NCI-H82 treated with DMSO at 0.1 percent for 48 hours (cell line): ENCODE data around the gene PCDHAC2.

ENCODE experiments used
- DNase-seq: peaks from one replicate; lab custom pipeline; 2025; ENCODE audit not compliant: unreplicated experiment; lab: John Stamatoyannopoulos, UW

Gene PCDHAC2, protein sequence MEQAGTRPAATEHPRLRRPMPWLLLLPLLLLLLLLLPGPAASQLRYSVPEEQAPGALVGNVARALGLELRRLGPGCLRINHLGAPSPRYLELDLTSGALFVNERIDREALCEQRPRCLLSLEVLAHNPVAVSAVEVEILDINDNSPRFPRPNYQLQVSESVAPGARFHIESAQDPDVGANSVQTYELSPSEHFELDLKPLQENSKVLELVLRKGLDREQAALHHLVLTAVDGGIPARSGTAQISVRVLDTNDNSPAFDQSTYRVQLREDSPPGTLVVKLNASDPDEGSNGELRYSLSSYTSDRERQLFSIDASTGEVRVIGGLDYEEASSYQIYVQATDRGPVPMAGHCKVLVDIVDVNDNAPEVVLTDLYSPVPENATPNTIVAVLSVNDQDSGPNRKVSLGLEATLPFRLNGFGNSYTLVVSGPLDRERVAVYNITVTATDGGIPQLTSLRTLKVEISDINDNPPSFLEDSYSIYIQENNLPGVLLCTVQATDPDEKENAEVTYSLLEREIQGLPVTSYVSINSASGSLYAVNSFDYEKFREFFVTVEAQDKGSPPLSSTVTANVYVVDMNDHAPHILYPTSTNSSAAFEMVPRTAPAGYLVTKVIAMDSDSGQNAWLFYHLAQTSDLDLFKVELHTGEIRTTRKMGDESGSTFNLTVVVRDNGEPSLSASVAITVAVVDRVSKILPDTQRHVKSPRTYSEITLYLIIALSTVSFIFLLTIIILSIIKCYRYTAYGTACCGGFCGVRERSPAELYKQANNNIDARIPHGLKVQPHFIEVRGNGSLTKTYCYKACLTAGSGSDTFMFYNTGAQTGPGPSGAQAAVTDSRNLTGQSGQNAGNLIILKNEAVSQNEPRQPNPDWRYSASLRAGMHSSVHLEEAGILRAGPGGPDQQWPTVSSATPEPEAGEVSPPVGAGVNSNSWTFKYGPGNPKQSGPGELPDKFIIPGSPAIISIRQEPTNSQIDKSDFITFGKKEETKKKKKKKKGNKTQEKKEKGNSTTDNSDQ

DNA sequence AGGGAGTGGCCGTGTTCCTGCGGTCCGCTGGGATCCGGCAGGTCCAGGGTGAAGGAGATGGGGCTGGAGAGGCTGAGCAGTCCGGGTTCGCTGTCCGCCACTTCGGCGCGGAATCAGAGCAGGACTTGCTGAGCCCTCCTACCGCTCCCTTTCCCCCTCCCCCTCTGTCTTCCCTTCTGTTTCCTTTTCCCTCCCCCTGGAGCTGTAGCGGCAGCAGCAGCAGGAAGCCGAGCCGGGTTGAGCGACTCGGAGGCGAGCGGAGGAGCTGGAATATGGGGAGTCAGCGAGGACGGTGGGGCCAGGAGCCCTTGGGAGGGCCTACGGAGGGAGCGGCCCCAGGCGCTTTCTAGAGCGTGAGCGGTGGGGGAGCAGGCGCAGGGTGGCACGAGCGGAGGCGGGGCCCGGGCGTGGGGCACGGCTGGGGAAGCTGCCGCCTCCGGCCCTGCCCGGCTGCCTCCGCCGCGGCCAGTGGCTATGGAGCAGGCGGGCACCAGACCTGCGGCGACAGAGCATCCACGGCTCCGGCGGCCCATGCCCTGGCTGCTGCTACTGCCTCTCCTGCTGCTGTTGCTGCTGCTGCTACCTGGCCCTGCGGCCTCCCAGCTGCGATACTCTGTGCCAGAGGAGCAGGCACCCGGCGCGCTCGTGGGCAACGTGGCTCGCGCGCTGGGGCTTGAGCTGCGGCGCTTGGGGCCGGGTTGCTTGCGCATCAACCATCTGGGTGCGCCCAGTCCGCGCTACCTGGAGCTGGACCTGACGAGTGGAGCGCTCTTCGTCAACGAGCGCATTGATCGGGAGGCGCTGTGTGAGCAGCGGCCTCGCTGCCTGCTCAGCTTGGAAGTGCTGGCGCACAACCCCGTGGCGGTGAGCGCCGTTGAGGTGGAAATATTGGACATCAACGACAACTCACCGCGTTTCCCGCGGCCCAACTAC lies at the start of gene PCDHAC2:
TSS of gene PCDHAC2 (plus strand) at position 184 of the 933 bp plus-strand sequence. CDS start at position 475, 291 bp downstream.
- DNase-seq = no peak

DNA sequence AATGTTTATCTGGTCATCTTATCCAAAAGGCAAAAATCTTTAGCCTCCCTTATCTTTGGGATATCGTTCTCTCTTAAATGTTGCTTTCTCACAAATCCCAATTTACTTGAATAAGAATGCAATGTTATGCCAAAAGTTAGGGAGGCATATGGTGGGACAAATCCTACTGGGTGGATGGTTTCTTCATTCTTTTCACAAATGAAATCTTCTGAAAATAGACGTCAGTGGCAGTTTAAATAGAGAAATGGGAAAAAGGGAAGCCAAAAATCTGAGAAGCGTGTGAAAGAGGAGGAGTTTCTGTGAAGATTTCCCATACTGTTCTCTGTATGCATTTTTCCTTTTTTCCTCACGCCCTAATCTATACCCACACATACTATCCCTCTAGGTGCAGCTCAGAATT lies 42.7 kb upstream of the PCDHAC2 start:
- no peak for DNase-seq

DNA sequence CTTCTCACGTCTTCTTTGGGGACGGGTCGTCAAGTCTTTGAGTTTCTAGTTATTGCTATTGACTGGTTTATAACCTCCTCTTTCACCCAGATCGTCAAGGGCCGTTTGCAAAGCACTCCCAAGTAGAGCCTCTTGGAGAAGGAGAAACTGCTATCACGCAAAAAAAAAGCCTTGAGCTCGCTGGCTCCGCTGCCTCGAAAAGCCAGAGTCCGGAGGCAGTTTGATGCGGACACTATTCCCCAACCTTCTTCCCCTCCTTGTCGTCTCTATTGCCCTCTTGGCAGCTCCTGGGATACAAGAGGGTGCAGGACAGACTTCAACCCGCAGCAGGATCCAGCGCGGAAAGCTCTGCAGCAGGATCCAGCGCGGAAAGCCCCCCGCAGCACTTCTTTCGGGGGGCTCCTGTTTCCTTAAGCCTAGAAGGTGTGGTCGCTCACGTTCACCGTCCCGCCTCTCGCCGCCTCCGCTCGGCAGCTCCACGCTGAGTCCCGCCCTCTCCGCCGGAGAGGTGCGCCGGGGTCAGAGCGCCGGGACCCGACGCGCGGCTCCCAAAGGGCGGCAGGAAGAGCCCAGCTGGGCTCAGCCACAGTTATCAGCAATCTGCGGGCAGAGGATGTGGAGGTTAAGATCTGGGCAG lies 40.4 kb upstream of the PCDHAC2 start, which contains the start of gene PCDHAC1:
TSS of gene PCDHAC1 (plus strand) at position 494 of the 637 bp plus-strand sequence. CDS start 594 bp downstream, outside the sequence.
- DNase-seq = peak; percentile 12

DNA sequence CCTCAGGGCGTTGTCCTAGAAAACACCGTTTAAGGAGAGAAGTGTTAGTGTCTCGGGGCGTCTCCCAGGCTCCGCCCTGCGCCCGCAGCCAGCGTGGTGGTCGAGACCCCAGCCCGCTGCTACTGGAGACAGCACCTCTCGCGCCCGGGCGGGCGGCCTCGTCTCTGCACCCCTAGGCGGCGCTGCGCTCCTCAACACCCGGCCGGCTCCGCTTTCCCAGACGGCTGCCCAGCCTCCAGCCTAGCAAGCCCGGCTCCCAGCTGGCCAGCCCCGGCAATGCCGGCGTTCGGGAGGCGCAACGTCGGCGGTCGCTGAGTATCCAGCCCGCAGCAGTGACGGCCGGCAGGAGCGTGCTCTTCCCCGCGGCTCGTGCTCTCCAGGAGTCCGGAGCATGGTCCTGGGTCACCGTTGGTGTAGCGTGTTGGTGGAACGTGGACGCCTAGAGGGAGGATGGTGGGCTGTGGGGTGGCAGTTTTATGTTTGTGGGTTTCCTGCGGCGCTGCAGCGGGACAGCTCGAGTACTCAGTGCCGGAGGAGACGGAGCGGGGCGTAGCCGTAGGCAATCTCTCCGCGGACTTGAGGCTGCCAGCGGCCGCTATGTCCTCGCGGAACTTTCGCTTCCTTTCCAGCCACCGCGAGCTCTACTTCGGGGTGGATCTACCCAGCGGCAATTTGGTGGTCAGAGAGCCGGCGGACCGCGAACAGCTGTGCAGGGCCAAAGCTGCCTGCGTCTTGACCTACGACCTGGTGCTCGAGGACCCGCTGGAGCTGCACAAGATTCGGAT lies 39.6 kb upstream of the PCDHAC2 start:
- DNase-seq = peak; percentile 69

DNA sequence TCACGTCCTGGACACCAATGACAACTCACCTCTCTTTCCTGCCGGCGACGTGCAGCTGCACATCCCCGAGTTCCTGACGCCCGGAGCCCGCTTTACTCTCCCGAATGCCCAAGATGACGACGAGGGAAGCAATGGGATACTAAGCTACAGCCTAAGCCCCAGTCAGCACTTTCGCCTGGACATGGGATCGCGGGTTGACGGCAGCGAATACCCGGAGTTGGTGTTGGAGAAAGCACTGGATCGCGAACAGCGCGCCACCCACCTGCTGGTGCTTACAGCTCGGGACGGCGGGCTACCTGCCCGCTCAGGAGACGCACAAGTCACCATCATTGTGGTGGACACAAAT lies 39.1 kb upstream of the PCDHAC2 start:
- no peak for DNase-seq

DNA sequence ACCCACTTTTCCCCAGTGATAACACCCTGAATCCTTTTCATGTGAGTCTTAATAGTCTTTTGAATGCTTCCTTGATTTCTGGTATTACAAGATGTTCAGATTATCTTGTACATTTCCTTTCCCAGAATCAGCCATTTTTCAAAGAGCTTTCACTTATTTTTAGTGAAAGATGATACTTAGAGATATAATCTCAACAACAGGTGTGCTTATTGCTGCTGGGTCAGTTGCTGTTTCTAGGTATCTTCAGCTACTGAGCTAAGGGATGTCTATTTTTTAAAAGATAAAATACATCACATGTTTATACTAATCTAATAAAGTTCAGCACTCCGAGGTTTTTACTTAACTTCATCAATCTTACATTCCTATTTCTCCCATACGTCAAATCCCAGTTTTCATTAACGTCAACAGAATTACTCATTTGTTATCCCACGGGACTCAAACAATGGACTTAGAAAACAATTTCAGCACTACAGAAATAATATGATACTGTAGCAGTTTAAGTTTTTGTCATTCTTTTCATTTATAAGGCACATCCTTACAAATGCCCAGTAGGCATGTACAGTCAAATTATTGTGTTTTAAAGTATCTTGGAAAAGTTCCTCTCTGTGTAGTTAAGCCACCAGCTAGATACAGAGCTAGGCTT lies 31.2 kb upstream of the PCDHAC2 start:
- DNase-seq = no peak

DNA sequence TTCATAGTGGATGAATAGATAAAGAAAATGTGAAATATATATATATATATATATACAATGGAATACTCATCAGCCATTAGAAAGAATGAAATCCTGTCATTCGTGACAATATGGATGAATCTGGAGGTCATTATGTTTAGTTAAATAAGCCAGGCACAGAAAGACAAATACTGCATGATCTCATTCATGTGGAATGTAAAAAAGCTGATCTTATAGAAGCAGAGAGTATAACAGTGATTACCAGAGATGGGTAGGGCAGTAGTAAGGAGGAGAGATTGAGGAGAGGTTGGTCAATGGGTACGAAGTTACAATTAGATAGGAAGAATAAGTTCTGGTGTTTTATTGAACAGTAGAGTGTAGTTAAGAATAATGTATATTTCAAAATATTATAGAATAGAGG lies 19.7 kb upstream of the PCDHAC2 start:
- DNase-seq = no peak

DNA sequence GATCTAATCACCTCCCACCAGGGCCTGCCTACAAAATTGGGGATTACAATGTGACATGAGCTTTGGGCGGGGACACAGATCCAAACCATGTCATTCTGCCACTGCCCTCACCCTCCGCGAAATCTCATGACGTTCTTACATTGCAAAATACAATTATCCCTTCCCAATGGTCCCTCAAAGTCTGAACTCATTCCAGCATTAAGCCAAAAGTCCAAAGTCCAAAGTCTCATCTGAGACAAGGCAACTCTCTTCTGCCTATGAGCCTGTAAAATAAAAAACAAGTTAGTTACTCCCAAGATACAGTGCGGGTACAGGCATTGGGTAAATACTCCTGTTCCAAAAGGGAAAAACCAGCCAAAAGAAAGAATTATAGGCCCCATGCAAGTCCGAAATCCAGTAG lies 14.6 kb upstream of the PCDHAC2 start:
- DNase-seq = no peak

DNA sequence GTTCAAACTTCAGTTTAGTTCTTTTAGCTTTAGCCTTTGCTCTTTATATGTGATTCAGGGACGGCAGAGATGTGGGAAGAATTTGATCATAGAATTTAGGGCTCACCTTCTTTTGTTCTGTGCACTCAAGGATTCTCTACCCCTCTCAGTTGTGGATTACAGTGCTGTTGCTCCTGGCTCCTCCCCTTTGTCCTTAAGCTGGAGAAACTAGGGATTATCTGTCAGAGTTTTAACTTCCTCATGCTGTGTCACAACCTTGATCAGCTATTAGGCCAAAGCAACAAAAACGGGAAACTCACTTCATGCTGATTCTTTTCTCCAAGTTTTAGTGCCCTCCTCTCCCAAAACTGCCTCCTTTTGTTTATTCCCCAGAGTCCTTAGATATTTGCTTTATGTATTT lies 13.0 kb upstream of the PCDHAC2 start:
- no peak for DNase-seq

DNA sequence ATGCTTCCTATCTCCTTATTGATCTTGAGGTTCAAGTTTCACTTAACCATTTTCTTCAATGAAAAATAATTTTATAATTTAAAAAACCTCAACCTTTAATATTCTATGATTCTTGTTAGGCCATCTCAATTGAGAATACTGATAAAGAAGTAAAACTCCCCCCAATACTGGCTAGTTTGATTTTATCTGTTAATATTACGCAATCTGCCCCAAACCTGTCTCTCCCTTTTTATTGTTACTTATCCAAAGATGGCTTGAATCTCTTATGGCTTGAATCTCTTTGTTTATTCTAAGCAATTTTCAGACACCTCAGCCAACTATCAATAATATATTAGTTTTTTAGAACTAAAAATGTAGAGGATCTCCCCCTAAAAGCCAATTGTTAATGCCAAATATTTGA lies 4.1 kb upstream of the PCDHAC2 start:
- no peak for DNase-seq

DNA sequence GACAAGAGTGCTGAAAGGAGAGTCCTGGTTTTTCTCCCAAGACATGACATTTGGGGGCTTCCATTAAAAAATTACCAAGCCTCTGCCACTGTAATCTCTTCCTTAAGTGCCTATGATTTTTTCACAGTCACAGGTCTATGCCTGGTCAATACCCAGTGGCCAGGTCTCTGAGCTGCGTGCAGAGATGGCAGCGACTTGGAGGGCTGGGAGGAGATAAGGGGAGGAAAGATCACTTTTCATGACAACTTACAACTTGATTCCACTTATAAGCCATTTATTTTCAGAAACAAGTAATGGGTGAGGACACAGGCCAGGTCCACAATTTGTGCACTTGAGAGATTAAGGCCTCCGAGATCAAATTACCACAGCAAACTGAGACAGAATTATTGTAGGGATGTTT lies 1.9 kb upstream of the PCDHAC2 start:
- DNase-seq = no peak

DNA sequence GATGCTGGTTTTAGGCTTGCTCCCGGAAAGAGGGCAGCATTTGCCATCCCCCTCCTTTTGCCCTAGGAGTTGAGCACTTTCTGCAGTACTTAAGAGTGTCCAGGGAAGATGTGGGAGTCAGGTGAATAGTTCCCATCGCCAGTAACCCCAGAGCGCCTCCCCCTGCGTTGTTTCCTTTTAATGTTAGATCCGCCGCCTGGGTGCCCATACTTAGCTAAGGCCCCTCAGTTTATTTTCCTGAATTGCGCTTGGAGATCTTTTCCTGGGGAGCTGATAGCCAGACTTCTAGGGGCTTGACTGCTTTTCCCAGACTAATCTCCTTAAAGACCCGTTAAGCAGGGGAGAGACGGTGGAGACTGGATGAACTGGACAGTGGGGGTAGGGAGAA lies 377 bp upstream of the PCDHAC2 start:
- DNase-seq = peak; percentile 77

DNA sequence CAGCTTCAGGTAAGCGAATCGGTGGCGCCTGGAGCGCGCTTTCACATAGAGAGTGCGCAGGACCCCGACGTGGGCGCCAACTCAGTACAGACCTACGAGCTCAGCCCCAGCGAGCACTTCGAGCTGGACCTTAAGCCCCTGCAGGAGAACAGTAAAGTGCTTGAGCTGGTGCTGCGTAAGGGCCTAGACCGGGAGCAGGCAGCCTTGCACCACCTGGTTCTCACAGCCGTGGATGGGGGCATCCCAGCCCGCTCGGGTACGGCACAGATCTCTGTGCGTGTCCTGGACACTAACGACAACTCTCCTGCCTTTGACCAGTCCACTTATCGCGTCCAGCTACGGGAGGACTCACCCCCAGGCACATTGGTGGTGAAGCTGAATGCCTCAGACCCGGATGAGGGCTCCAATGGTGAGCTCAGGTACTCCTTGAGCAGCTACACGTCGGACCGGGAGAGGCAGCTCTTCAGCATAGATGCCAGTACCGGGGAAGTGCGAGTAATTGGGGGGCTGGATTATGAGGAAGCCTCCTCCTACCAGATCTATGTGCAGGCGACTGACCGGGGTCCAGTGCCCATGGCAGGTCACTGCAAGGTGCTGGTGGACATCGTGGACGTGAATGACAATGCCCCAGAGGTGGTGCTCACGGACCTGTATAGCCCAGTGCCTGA lies 1.1 kb downstream of the PCDHAC2 start:
- no peak for DNase-seq

DNA sequence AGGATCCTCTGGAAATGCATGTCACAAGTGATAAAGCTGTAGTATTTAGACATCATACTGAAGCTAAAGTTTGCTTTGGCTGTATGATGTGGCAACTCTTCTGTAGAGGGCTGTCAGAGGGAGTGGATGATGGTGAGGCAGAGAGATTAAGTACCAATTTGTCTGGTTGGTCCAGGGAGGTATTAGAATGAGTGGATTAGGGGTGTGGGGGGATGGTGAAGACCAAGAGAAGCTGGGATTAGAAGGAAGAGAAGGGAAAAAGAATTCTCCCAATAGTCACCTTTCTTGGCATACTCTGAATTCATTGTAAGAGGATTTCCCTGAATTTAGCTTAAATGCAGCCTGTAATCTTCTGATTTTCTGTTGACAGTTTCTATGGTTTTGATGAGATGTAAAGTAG lies 3.6 kb downstream of the PCDHAC2 start:
- DNase-seq = peak; percentile 72

DNA sequence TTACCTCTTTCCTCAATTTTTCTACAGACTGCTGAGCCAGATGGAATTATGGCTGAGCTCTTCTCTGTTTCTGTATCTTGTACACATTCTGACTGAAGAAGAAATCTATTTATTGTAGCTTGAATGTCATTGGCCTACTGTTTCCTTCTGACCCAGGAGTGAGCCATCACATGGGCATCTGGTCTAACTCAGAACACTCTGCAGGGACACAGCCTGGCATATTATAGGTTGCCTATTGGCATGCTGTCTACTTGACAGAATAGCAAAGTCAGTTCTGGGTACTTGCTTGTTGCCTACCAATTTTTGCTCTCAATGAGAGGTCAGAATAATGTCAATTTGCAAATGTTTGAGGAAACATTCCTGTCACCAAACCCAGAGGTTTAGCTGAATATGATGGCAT lies 7.3 kb downstream of the PCDHAC2 start:
- no peak for DNase-seq

DNA sequence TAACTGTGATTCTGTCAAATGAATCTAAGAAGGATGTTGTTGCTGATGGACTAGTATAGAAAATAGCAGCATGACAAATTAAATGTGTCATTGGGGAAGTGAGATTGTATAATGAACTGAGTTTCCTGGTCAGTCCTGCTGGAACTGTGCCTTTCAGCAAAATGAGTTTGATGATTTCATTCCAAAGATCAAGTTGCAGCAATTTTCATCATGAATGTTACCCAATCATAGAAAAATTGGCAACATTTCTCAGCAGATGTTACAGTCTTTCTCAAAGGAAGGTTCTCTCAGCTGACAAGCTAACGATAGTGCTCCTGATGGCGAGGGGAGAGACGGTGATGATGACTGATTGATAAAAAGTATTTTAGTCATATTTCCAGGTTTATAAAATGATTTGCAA lies 10.7 kb downstream of the PCDHAC2 start:
- no peak for DNase-seq

DNA sequence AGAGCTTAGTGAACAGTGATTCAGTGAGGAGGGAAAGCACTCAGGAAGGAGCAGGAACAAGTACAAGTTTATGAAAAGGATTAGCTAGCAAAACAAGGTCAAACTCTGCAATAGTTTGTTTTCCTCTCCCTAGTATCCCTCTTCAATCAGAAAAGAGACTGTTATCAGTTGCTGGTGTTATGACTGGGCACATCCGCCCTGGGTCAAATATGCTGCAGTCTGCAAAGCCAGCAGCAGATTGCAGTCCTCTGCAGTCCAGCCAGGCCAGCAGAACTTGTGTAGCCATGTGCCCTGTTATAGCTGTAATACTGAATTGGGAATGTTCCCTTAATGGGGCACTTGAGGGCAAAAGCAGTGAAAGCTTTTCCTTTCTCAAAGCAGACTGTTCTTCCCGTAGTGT lies 12.0 kb downstream of the PCDHAC2 start:
- DNase-seq = no peak

DNA sequence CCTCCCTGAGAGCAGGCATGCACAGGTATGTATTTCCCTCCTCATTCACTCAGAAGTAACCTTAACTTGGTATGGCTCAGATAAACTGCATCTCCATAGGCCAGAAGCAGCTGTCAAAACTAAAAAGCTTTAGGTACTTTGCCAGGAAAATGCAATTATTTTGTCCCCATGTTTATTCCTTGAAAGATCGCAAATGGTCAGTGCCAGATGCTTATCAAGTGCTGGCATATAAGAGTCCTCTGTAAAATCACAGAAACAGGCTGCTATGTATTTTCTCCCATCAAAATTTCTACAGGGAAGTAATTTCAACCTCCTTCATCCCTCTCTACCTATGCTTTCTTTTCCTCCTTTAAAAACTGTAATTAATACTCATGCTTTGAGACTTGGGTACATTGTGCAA lies 12.7 kb downstream of the PCDHAC2 start:
- DNase-seq = no peak
